NCI-H2107 treated with DMSO at 0.1 percent for 48 hours (cell line): ENCODE results near the gene FOXD3.
A peak's percentile ranks its signal among the peaks of the same experiment; 100 is the strongest.

ENCODE experiments used
- DNase-seq: peaks from one replicate; lab custom pipeline; 2025; ENCODE audit not compliant: unreplicated experiment; lab: John Stamatoyannopoulos, UW

FOXD3 gene

DNA sequence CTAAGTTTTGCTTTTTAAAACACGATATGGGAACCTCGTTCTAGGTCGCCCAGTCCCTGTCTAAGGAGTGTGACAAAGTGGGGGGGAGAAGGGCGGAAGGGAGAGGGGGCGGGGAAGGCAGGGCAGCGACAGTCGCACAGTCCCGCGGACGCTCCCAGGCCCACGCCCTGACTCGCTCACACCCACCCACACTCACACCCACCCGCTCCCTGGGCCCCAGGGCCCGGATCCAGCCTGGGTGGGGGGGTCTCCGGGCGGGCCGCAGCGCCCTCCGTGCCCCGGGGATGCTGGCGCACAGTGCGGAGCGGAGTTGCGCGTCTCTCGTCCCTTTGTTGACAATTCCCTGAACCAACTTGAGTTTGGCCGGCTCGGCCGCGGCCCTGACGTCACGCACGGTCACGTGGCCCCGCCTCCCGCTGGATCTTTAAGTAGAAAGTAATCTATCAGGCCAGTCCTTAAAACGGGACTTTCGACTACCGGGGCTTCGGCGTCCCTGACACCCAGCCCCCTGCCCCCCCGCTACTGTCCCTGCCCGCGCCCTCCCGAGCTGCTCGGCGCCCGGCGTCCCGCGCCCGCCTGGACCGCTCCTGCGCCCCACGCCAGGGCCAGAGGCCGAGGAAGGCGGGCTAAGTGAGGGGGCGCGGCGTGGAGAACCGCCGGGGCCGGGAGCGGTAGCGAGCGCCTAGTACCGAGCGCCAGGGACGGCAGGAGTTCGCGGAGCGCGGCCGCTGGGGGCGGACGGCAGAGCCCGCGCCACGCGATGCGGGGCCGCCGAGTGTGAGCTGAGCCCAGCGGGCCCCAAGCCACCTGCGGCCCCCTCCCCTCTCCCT lies at the start of gene FOXD3:
TSS of gene FOXD3 (plus strand) at position 454 of the 830 bp plus-strand sequence. CDS start 492 bp downstream, outside the sequence.
- peak; percentile 48 for DNase-seq

DNA sequence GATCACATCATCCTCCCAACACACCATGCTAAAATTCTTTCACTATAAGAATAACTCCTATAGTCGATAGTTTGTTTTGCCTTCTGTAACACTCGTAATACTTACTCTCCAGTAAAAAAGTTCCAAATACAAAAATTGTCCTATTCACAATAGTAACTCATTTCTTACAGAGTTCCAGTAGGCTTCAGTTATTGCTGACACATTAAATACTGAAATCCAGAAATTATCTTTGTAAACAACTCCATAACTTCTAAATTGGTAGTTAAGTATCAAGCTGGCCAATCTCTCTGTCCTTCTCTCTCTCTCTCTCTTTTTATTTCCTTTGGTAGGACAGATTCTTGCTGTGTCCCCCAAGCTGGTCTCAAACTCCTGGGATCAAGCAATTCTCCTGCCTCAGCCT lies 49.6 kb upstream of the FOXD3 start:
- DNase-seq = no peak

DNA sequence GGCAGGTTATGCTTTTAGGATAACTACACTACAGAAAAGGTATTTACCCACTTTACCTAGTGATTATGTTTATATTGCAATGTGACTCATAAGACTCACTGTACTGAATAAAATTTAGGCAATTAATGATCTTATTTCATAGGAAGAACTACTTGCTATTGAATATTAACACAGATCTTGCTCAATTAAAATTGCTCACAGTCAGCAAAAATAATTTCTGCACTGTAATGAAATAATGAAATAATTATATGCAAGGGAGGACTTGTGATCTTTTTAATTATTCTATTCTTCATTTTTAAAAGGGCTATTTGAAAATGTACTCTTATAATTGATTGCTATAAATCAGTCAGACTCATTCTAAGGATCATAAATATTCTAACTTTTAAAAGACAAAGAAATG lies 48.0 kb upstream of the FOXD3 start:
- no peak for DNase-seq

DNA sequence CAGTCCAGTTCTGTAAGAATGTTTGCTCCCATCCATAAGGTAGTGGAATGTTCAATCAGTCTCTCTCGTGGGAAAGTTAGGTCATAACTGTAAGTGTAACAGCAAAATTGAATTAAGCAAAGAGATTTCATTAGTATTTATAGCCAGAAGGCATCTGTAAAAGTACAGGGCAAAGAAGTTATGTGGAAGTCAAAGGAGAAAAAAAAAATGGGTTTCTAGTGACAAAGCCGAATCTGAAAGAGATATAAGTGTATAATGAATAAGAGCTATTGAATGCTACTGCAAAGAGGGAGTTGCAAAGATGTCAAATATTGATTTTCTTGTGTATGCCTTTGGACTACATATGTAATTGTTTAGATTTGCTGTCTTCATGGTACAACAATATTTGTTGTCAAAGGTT lies 47.4 kb upstream of the FOXD3 start:
- DNase-seq = no peak

DNA sequence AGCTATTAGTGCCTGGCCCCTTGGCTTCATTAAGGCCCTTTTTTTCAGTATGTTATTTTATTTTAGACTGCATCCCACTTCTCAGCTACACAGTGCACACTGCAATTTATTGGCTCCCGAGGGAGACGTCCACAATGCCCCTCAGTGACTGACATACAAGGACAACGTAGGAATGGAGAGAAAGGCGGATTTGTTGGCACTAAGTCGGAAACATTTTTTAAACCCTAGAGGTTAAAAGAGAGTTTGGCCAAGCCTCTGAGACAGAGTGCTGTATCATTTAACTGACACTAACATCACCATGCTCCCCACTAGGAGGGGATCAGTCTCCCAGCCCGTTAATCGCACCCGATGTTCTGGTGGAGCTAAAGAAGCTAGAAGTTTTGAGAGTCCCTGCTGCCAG lies 45.7 kb upstream of the FOXD3 start:
- peak; percentile 11 for DNase-seq

DNA sequence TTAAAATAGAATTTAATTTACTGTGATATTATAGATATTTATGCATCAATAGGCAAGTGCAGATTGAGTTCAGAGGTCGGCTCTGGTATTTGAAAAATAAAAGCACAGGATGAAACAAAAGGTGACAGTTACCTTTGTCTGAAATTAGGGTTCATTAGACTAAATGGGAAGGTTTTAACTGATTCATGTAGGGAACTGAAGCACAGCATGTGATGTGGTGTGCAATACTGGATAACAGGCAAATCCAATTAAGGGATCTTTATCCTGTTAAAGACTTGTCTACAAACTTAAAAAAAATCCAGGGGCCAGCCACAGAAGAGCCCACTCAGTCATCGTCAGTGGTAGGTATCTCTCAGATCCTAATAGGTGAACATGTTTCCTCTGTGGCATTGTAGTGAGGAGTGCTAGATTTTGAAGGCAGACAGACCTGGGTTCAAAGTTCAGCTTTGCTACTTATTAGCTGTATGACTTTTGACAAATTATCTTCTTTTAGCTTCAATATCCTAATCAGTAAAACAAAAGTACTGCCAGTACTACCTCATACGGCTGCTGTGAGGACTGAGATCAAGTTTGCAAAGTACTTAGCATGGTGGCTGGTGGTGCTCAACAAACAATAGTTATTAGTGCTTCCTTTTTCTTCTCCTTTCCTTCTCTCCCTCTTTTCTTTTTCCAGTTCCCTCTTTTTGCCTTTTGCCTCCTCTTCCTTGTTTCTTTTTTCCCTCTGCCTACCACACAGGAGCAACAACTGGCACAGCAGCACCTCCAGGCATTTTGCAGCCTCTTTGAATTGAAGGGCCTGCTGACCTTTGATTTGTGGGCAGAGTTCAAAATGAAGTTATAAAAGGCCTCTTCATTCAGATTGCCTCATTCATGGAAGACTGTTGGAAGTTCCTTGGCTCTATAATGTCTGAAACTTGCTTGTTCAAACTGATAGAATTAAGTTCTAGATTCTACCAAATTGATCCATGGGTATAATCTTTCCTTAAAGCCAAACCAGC lies 44.9 kb upstream of the FOXD3 start:
- no peak for DNase-seq

DNA sequence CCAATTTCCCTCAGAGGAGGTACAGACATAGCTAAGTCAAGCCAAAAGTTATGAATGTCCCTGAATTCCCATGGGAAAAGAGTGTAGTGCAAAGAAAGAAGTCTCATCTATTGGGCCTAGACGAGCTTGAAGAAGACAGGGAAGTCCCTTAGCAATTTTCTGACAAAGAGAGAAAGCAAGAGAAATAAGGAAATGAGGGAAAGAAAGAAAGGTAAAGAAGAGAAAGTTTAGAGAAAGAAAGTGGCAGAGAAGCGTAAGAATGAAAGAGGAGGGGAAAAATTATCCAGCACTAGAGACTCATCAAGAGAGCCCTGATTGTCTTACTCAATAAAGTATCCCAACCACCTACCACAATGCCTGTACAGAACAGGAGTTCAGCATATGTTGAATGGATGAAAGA lies 40.6 kb upstream of the FOXD3 start:
- DNase-seq = no peak

DNA sequence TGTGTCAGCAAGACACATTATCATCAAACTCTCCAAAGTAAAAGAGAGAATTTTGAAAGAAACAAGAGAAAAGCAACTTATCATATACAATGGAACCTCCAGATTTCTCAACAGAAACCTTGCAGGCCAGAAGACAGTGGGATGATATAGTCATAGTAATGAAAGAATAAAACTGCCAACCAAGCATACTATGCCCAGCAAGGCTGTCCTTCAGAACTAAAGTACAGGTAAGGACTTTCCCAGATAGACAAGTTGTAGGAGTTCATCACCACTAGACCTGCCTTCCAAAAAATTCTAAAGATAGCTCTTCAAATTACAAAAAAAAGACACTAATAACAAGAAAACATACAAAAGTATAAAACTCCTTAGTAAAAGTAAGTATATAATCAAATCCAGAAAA lies 33.2 kb upstream of the FOXD3 start:
- no peak for DNase-seq

DNA sequence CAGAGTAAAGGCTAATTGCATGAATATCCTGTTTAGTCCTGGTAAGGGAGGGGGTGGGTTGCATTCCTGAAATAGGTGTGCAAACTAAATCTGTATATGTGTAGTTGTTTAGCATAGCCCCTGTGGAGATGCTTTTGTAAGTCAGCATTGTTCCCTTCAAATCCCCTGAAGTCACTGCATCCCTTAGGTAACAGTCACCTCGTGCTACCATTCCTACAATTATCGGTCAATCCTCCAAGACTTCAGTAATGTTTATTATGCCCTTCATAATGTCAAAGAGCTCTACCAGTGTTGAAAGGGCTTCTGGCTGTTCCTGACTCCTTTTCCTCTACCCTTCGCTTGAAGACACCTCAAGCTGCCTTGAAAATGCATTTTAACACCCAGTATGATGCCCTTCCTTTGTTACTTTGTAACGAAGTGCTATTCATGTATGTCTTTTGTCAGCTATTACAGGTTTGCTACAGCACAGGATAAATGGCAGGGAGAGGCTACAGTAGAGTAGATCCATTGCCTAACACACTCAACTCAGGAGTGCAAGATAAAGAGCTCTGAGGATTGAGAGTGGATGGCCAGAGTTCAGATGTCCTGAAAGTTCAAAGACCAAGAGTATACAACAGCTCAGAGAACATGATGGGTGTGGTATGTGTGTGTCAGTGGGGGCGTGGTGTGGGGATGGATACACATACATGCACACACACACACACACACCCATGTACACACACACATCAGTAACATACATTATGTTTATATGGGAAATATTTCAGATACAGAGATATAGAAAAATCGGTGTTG lies 27.4 kb upstream of the FOXD3 start:
- no peak for DNase-seq

DNA sequence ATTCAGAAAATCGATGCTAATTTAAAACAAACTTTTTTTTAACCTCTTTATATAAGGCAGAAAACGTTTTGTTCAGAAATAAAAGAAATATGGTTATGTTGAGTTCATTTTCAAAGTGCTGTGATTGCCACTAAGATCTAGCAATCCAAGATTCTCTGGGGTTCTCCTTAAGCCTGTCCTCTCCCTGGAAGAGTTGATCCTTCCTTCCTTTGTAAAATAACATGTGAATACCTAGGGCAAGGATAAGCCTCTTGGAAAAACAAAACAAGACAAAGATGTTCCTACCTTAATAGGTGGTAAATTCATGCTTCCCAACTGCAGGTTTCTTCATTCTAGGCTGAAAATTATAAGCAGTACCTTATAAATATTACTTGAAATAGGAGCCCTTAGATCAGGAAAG lies 18.0 kb upstream of the FOXD3 start:
- DNase-seq = no peak

DNA sequence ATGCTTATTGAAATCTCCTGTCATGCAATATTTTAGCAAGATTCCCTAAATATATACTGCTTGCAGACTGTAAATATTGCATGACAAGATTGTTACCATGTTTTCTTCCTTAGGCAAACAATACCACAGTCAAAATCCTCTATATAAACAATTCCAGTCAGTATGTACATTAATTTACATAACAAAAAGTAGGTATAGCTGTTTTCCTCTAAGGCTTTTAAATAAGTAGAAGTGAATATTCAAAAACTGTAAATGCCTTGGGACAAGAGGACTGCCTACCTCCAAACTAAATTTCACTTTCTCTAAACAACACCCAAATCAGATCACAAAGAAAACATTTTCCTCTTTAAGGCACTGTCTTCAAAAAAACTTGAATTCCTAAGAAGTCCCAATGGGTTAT lies 17.3 kb upstream of the FOXD3 start:
- no peak for DNase-seq

DNA sequence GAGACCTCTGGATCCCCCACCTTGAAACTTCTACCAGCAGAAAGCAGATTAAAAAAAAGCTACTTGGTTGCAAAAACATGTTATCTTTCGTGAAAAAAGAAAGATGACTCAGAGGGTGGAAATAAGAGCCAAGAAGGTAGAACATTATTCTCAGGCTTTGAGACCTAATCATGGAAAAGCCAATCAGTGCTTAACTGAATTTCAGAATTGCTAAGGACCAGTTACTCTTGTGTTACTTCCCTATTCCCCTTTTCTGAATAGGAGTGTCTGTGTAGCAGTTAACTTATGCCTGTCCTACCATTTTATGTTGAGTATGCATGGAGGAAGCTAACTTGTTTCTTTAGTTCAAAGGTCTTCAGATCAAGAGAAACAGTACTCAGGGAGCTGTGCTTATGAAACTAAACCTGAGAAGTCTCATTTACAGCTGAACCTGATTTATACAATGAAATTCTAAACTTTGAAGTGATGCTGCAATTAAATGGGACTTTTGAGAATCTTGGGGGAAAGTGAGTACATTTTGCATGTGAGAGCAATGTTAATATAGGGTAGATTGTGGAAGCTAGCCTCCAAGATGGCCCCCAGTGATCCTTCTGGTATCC lies 15.1 kb upstream of the FOXD3 start:
- no peak for DNase-seq

DNA sequence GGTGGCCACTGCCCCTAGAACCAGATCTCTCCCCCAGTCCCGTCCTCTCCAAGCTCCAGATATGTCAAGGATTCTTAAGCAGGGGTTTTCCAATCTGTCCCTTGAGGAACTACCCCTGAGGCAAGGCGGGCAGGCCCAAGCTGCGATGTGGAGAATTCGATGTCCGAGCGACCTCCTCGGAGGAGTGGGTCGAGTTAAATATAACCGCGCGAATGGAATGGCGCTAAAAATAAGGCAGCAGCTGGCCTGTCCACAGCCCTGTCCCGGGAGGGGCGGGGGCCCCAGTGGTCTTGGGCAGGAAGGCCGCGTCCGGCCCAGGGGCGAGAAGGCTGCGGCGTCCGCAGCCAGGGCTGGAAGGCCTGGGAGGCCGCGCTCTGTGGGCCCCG lies 5.8 kb upstream of the FOXD3 start:
- no peak for DNase-seq

DNA sequence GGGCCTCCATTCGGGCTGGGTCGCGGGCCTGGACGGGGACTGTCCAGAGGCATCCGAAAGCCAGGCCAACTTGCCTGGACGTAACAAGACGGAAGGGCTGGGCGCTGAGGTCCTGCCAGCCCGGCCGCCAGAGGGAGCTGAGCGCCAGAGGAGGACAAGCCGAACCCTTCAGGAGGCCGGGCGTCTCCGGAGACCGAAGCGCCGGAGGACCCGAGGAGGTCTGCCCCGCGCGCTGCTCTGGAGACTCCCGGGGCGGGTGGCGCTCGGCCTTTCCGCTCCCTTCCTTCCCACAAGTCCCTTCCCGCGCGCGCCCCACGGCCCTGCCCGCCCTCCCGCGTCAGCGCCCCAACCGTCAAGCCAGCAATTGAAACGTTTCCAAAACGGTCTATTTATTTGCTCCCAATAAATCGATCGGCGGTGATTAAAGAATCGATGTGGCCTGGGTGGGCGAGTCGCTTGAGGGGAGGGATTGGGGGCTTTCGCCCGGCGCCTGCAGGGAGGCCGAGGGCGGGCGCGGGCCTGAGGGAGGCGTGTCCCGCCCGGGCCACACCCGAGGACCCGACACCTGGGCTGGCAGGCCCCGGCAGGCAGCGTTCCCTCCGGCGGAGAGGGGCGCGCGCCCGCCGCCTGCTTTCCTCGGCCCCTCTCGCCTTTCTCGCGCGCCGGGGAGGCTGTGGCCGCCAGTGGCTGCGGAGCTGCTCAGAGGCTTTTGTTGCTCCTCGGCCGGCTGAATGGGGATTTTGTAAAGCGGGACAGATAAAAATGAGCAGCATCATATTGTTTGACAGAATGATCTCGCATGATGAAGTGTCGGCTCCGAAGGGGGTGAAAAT lies 5.2 kb upstream of the FOXD3 start:
- DNase-seq = peak; percentile 69

DNA sequence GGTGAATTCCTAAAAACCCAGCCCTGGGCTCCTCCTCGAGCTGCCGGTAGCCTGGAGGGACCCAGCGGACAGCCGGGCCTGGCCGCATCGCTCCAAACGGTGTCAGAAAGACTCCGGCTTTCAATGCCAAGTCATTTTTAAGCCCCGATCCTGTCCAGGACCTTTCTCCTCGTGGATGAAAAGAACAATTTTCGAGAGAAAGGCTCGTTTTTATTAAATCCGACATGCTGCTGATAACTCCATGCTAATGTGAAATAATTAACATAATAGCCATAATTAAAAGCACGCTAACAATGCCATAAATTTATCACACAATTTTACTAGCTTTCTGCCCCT lies 4.6 kb upstream of the FOXD3 start:
- no peak for DNase-seq

DNA sequence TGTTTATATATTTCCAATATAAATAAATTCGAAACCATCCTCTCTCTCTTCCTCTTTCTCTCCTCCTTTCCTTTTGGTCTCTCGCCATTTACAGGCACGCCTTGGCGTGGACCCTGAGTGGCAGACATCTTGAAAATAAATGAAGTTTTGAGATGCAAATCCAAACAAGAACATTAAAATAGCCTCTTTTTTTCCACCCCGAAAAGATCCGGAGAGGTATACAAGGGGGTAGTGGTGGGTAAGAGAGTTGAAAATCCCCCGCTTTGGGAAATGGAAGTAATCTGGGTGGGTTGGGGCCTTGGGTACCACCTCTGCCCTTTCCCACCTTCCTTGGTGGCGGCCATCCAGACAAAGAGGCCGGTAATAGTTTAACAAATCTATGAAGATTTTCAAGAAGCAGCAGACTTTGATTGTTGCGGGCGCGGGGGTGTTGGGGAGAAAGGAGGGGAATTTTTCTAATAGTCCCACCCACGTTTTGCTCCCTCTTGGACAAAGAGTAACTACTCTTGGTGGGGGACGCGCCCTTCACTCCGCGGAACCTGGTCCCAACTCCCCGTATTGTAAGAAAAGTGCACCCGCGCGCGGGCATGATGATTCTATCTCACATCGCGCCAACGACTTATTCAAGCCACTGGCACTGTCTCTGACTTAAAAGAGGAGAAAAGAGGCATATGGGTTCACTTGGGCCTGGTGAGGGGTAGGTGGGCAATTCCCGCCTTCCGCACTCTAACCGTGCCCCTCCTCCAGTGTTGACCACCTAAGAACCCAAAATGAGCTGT lies 4.0 kb upstream of the FOXD3 start:
- DNase-seq = no peak

DNA sequence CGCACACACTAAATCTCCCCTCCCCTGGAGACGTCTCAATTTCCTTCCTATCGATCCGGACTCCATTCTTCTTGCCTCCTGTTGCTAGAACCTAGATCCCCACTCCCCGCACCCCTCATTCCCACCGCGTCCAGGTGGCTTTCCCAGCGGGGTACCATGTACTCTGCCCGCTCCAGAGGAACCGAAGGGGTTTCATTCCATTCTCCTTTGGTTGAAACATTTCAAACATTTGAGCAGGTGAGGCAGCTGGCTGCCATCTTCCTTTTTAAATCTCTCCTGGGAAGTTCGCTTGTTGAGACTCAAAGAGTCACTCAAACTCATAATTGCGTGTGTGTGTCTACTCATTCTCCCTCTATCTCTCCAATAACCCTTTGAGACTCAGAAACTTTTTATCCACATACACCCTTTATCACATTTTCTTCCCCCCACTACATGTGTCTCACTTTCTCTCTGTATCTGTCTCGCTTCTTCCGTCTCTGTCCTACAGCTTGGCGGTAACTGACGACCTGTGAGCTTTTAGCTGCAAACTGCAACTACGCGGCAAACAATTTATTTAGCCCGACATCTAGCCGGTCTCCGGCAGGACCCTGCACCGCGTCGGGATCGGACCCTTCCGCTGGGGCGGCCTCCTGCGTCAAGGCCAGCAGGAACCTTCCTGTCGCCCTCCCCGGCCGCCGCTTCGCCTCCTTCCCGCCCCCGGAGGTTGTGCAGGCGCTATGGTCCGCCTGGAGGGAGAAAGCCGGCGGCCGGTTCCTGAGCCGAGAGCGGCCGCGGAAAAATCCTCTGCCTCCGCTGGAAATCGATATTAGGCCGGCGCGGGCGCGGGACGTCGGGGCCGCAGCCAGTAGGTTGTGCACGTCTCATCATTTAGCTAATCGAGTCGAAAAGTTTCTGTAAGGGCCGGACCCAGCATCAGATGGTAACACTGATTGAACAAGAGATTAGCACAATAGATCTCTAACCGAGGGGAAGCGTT lies 3.0 kb upstream of the FOXD3 start:
- DNase-seq = no peak
